Prostate gland (tissue), 2 donors: ENCODE results near the gene ARPIN. TPM values are rescaled to one million over a fixed set of nuclear protein-coding genes. Genes with fewer than 3 reads are reported as not detected.

Source experiments
- DNase-seq: peaks from one replicate; pipeline ENCODE4 v3.0.0-alpha.2; 2019; ENCODE audit warnings: low spot score
- H3K27ac ChIP-seq, 2 donors: fragments of 200-600 bp; sonication (generic); 2 replicates each; pipeline ENCODE4 v1.5.1; 2017 to 2019
- H3K27me3 ChIP-seq: fragments of 200-600 bp; sonication (generic); replicated peaks from 2 replicates; pipeline ENCODE4 v1.5.1; 2019; ENCODE audit not compliant: insufficient read depth
- H3K36me3 ChIP-seq, 2 donors: fragments of 200-600 bp; sonication (generic); 1 replicate in 1 of 2; 2 replicates in 1 of 2; pipeline versions ENCODE4 v1.5.1 to v1.8.1; 2017 to 2019
- H3K4me1 ChIP-seq: fragments of 200-600 bp; sonication (generic); replicated peaks from 2 replicates; pipeline ENCODE4 v1.5.1; 2019
- H3K4me3 ChIP-seq, 2 donors: fragments of 200-600 bp; sonication (generic); 2 replicates each; pipeline ENCODE4 v1.5.1; 2017 to 2019
- H3K9me3 ChIP-seq: fragments of 200-600 bp; sonication (generic); 2 replicates; pipeline ENCODE4 v1.5.1; 2017
- POLR2A ChIP-seq: fragments of 450-650 bp; IDR thresholded peaks from one replicate; pipeline ENCODE4 v1.6.1; 2016; ENCODE audit warnings: antibody characterized with exemption, mild to moderate bottlenecking
- POLR2AphosphoS5 ChIP-seq: sonication (generic); formaldehyde crosslinking; IDR thresholded peaks from one replicate; pipeline ENCODE4 v1.6.1; 2017; ENCODE audit warnings: antibody characterized with exemption
- WGBS: methylation state at CpG from one replicate; pipeline ENCODE4 v1.1.5; 2018; 5-methylcytosine and 5-hydroxymethylcytosine counted together
- intact Hi-C: fragments of 100-400 bp; cut with DNase I; formaldehyde crosslinking; loops from one replicate; pipeline ENCODE4 v1.14.2; 2022
- total RNA-seq, 2 donors: library from RNA; depleted of rRNA; stranded (reverse); fragments of >200 nt; gene quantifications; one replicate each; pipeline ENCODE4 v1.1.0, GENCODE V29; 2016
- TF ChIP-seq, protein P1 (sequence below), 4 experiments: fragments of 200-600 bp in 2 of 4; fragments of 450-650 bp in 2 of 4; sonication (generic) in 2 of 4; IDR thresholded peaks; 1 replicate in 3 of 4; 2 replicates in 1 of 4; pipeline ENCODE4 v1.5.1; 2016 to 2019; ENCODE audit warnings: antibody characterized with exemption in 4 of 4, mild to moderate bottlenecking in 2 of 4, moderate library complexity in 2 of 4

Gene ARPIN
- total RNA-seq, 2 donors from 2014 or later = 18.7 to 39.5 TPM

DNA sequence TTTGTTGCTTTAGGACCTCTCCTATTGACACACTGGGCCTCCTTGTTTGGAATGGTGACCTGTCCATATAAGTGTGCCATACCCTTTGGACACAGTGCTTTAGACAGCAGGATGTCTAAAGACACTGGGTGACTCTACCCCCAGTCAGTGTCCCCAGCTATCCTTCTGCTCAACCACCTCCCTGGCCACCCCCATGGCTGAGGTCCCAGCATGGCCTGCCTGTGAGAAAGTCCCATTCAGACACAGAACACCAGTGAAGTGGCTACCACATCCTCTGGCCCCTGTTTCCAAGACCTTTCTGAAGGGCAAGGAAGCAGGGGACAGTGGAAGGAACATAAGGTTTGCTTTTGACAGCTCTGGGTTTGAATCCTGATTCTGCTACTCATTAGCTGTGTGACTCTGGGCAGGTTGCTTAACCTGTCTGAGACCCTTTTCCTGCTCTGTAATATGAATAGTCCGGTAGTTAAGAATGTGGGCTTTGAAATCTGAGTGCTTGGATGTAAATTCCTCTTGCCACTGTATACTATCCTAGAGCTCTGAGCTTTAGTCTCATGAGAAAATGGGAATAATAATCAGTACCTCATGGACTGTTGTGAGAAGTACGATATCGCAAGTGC lies 12.7 kb downstream of the ARPIN start:
- intact Hi-C loops = loop anchor here (10.0 kb wide), 1 partner anchor 315 kb away; no protein-coding TSS in a partner anchor

DNA sequence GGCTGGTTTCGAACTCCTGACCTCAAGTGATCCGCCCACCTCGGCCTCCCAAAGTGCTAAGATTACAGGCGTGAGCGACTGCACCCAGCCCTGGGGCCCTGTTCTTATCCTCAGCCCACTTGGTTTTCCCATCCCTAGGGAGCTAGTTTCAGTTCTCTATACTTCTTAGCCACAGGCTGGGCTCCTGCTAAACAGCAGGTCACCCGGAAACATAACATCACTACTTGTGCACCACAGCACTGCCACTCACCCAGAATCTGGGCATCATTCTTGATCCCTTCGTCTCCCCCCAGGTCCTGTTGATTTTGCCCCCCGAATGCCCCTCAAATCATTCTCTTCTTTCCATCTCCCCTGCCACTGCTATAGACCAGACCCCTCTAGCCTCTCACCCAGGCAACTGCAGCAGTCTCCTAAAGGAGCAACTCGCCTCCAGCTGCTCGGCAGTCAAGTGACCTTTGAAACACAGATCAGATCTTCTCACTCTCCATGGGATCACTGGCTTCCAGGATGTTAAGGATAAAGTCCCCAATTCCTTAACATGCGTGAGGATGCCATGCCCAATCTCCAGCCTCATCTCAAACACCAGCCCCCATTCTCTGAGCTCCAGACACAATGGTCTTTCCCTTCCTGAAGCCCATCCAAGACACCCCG lies 13.3 kb downstream of the ARPIN start:
- Histone ChIP-seq H3K36me3 (peaks cover 3 to 8% of the 10 kb centered on the region in 2 donors), H3K4me1 (no peaks in the 10 kb centered on the region), H3K4me3 (no peak overlapping the region), H3K9me3 (no peaks in the 10 kb centered on the region), H3K27me3 (no peaks in the 10 kb centered on the region), H3K27ac (no peak overlapping the region)
- TF ChIP-seq POLR2AphosphoS5 (no peak), POLR2A (no peak)
- TF ChIP-seq, protein P1, sequence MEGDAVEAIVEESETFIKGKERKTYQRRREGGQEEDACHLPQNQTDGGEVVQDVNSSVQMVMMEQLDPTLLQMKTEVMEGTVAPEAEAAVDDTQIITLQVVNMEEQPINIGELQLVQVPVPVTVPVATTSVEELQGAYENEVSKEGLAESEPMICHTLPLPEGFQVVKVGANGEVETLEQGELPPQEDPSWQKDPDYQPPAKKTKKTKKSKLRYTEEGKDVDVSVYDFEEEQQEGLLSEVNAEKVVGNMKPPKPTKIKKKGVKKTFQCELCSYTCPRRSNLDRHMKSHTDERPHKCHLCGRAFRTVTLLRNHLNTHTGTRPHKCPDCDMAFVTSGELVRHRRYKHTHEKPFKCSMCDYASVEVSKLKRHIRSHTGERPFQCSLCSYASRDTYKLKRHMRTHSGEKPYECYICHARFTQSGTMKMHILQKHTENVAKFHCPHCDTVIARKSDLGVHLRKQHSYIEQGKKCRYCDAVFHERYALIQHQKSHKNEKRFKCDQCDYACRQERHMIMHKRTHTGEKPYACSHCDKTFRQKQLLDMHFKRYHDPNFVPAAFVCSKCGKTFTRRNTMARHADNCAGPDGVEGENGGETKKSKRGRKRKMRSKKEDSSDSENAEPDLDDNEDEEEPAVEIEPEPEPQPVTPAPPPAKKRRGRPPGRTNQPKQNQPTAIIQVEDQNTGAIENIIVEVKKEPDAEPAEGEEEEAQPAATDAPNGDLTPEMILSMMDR (IDR thresholded peaks at IDR 0.05) = no peak
- intact Hi-C loops = no loop called here
- WGBS = 84% methylated on average over 12 of the region's 12 CpGs
- no peak for DNase-seq

More for the DNA sequence above, 12.7 kb downstream of the ARPIN start:
- no peaks in the 10 kb centered on the region for H3K27me3 ChIP-seq
- no peak overlapping the region for H3K27ac ChIP-seq
- WGBS = 91% methylated on average over 3 of the region's 3 CpGs
- no peaks in the 10 kb centered on the region for H3K9me3 ChIP-seq
- H3K4me3 ChIP-seq = no peak overlapping the region
- DNase-seq = no peak
- peaks cover 3 to 8% of the 10 kb centered on the region in 2 donors for H3K36me3 ChIP-seq
- TF ChIP-seq POLR2AphosphoS5 (no peak), POLR2A (no peak)
- TF ChIP-seq, protein P1 (IDR thresholded peaks at IDR 0.05) = no peak
- H3K4me1 ChIP-seq = no peaks in the 10 kb centered on the region

DNA sequence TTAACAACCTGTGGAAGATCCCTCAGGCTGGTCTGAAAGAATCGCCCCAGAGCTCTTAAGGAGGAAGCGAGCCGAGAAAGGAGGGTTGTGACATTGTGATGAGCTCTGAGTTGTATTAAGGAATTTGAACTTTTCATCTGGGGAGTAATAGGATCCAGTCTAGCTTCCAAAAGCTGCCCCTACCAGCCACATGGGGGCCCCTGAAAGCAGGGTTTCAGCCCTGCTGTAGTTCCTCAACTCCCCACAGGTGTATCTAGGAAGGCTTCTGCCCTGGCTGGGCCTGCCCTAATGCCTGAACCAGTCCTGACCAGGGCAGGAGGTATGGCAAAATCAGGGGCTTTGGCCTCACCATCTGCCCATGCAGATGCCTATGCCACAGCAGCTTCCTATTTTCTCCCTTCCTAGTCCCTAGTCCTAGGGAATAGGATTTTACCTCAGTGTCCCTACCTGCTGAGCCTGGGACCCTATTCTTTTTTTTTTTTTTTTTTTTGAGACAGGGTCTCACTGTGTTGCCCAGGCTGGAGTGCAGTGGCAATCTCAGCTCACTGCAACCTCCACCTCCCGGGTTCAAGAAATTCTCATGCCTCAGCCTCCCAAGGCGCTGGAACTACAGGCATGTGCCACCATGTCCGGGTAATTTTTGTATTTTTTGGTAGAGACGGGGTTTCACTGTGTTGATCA lies 14.0 kb downstream of the ARPIN start:
- DNase-seq = peak; percentile 50
- Histone ChIP-seq H3K36me3 (peaks cover 3 to 6% of the 10 kb centered on the region in 2 donors), H3K4me3 (no peak overlapping the region), H3K9me3 (no peaks in the 10 kb centered on the region), H3K27ac (no peak overlapping the region), H3K27me3 (no peaks in the 10 kb centered on the region), H3K4me1 (no peaks in the 10 kb centered on the region)
- TF ChIP-seq POLR2AphosphoS5 (peak; percentile 45), POLR2A (no peak)
- TF ChIP-seq, protein P1 (IDR thresholded peaks at IDR 0.05) = peak in 3 of 4 experiments; percentile 56 to 86 (median 75)
- WGBS = 63% methylated on average over 4 of the region's 7 CpGs
- intact Hi-C loops = no loop called here

DNA sequence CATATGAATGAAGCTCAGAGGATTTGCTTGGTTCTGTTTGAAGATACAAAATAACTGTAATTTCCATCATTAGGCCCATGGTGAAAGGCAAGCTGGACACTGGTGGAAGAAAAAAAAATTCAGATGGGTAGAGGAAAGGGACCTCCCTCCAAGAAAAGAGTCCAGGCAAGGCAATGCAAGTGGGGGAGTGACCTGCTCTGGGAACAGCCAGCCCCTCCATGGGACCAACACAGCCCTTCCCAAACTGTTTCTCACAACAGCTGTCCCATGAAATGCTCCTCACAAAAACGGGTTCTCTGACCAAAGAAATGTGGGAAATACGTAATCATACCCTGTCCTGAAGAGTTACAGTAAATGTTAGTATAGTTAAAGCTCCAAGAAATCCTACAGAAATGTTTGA lies 14.6 kb downstream of the ARPIN start:
- 70% methylated on average over 2 of the region's 2 CpGs for WGBS
- Histone ChIP-seq H3K9me3 (no peaks in the 10 kb centered on the region), H3K27ac (no peak overlapping the region), H3K4me1 (no peaks in the 10 kb centered on the region), H3K27me3 (no peaks in the 10 kb centered on the region), H3K36me3 (peaks cover under 1 to 3% of the 10 kb centered on the region in 2 donors), H3K4me3 (no peak overlapping the region)
- TF ChIP-seq POLR2A (no peak), POLR2AphosphoS5 (no peak)
- TF ChIP-seq, protein P1 (IDR thresholded peaks at IDR 0.05) = no peak
- intact Hi-C loops = no loop called here
- DNase-seq = no peak
